Measurements from ENCODE around the gene STRIT1. TPM values are rescaled to one million over a fixed set of nuclear protein-coding genes. Genes with fewer than 3 reads are reported as not detected.

STRIT1 gene
- total RNA-seq, 3 donors from 2014 or later (not counting 1 experiment from before 2014, with no cell fraction given) = not detected

DNA sequence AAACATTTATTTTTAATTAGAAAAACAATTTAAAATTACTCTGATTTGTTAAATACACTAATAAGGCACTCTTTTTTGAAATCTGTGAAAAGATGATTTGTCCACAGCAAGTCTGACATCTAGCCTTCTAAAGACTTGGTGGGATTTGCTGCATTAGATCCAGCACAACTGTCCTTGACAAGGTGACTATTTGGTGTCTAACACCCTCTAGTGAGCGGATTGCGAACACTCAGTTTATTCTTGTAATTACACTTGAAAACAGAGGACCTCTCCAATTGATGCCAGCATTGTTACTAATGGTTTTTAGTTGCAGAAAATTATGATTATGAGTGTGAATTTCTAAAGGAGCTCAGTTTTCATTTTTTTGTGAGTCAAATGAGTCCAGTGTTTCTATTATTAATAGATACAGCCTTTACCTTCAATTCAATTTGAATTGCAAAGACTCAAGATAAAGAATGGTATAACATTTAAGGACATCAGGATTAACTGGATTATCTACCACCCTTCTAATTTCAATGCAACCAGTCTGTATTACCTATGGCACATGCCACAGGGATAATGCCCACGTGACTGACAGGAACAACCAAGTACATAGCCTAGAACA lies 29.7 kb upstream of the STRIT1 start:
- no peaks in the 10 kb centered on the region for H3K9me3 Mint-ChIP-seq
- no peak overlapping the region for H3K4me3 Mint-ChIP-seq
- TF ChIP-seq, protein P1, sequence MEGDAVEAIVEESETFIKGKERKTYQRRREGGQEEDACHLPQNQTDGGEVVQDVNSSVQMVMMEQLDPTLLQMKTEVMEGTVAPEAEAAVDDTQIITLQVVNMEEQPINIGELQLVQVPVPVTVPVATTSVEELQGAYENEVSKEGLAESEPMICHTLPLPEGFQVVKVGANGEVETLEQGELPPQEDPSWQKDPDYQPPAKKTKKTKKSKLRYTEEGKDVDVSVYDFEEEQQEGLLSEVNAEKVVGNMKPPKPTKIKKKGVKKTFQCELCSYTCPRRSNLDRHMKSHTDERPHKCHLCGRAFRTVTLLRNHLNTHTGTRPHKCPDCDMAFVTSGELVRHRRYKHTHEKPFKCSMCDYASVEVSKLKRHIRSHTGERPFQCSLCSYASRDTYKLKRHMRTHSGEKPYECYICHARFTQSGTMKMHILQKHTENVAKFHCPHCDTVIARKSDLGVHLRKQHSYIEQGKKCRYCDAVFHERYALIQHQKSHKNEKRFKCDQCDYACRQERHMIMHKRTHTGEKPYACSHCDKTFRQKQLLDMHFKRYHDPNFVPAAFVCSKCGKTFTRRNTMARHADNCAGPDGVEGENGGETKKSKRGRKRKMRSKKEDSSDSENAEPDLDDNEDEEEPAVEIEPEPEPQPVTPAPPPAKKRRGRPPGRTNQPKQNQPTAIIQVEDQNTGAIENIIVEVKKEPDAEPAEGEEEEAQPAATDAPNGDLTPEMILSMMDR (IDR thresholded peaks at IDR 0.05) = peak; percentile 13
- DNase-seq = peak in 1 of 2 donors; percentile 48
- no peaks in the 10 kb centered on the region for H3K27me3 Mint-ChIP-seq (ENCODE audit: low read depth in 2 of 2)
- Histone ChIP-seq H3K27me3 (ENCODE audit: control insufficient read depth, insufficient read depth, low read length) (no peaks in the 10 kb centered on the region), H3K4me1 (ENCODE audit: control insufficient read depth, insufficient read depth, low read length) (no peaks in the 10 kb centered on the region), H3K36me3 (ENCODE audit: control insufficient read depth, insufficient read depth, low read length) (no peaks in the 10 kb centered on the region), H3K4me3 (ENCODE audit: low read length) (no peak overlapping the region), H3K27ac (ENCODE audit: low read length) (no peak overlapping the region), H3K9me3 (ENCODE audit: control insufficient read depth, insufficient read depth, low read length) (no peaks in the 10 kb centered on the region)
- intact Hi-C loops (cut with micrococcal nuclease) = loop anchor here (10.0 kb wide), 1 partner anchor 988 kb away; no protein-coding TSS in a partner anchor
- no peaks in the 10 kb centered on the region for H3K36me3 Mint-ChIP-seq
- WGBS (ENCODE audit: insufficient coverage) = 19% methylated on average over 3 of the region's 3 CpGs
- H3K4me1 Mint-ChIP-seq = no peaks in the 10 kb centered on the region
- ATAC-seq = no peak
- H3K27ac Mint-ChIP-seq = no peak overlapping the region

DNA sequence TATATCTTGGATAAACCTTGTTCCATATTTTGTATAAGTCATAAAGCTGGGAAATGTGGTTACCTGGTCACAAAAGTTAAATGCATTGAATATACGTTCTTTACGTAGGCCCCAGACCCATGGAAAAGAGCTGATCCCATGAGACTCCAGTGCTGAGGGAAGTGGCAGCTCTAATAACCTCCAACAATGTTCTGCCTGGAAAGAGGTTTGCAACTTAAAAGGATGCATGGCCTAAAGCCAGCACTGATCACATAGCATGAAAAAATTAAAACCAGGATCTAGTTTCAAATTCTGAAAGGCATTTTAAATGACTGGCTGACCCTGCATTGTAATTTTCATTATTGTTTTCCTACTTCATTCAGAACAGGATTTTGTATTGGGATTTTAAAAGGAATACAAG lies 27.9 kb upstream of the STRIT1 start:
- Mint-ChIP-seq H3K27ac (no peak overlapping the region), H3K4me3 (no peak overlapping the region), H3K36me3 (no peaks in the 10 kb centered on the region), H3K27me3 (ENCODE audit: low read depth in 2 of 2) (no peaks in the 10 kb centered on the region), H3K9me3 (no peaks in the 10 kb centered on the region), H3K4me1 (no peaks in the 10 kb centered on the region)
- H3K27ac ChIP-seq (ENCODE audit: low read length) = no peak overlapping the region
- H3K9me3 ChIP-seq (ENCODE audit: control insufficient read depth, insufficient read depth, low read length) = no peaks in the 10 kb centered on the region
- intact Hi-C loops (cut with micrococcal nuclease) = loop anchor here (10.0 kb wide), 1 partner anchor 987 kb away; no protein-coding TSS in a partner anchor
- DNase-seq (no peak), ATAC-seq (no peak)
- TF ChIP-seq, protein P1 (IDR thresholded peaks at IDR 0.05) = no peak
- H3K27me3 ChIP-seq (ENCODE audit: control insufficient read depth, insufficient read depth, low read length) = no peaks in the 10 kb centered on the region
- no peak overlapping the region for H3K4me3 ChIP-seq (ENCODE audit: low read length)
- no peaks in the 10 kb centered on the region for H3K4me1 ChIP-seq (ENCODE audit: control insufficient read depth, insufficient read depth, low read length)
- 89% methylated on average over 2 of the region's 2 CpGs for WGBS (ENCODE audit: insufficient coverage)
- no peaks in the 10 kb centered on the region for H3K36me3 ChIP-seq (ENCODE audit: control insufficient read depth, insufficient read depth, low read length)

DNA sequence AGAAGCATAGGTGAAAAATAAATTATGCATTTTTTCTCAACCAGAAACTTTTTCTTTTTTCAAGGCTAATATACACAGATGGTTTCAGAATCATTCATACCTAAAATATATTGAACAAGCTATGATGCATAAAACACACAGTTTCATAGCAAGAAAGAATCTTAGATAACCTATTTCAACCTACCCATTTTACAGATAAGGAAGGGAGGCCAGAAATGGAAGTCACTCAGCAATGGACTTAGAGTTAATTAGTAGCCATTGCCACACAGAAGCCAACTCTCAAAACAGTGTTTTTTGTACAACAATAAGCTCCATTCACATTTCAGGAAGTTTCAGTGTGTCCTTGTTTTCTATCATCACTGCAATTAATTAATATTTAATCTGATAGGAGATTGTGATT lies 27.5 kb upstream of the STRIT1 start:
- ATAC-seq = no peak
- Mint-ChIP-seq H3K4me3 (no peak overlapping the region), H3K36me3 (no peaks in the 10 kb centered on the region), H3K4me1 (no peaks in the 10 kb centered on the region), H3K9me3 (no peaks in the 10 kb centered on the region), H3K27ac (no peak overlapping the region), H3K27me3 (ENCODE audit: low read depth in 2 of 2) (no peaks in the 10 kb centered on the region)
- H3K27ac ChIP-seq (ENCODE audit: low read length) = no peak overlapping the region
- no peak overlapping the region for H3K4me3 ChIP-seq (ENCODE audit: low read length)
- no peaks in the 10 kb centered on the region for H3K9me3 ChIP-seq (ENCODE audit: control insufficient read depth, insufficient read depth, low read length)
- no peaks in the 10 kb centered on the region for H3K4me1 ChIP-seq (ENCODE audit: control insufficient read depth, insufficient read depth, low read length)
- H3K27me3 ChIP-seq (ENCODE audit: control insufficient read depth, insufficient read depth, low read length) = no peaks in the 10 kb centered on the region
- TF ChIP-seq, protein P1 (IDR thresholded peaks at IDR 0.05) = no peak
- intact Hi-C loops (cut with micrococcal nuclease) = loop anchor here (10.0 kb wide), 1 partner anchor 986 kb away; no protein-coding TSS in a partner anchor
- no peaks in the 10 kb centered on the region for H3K36me3 ChIP-seq (ENCODE audit: control insufficient read depth, insufficient read depth, low read length)
- DNase-seq = no peak

DNA sequence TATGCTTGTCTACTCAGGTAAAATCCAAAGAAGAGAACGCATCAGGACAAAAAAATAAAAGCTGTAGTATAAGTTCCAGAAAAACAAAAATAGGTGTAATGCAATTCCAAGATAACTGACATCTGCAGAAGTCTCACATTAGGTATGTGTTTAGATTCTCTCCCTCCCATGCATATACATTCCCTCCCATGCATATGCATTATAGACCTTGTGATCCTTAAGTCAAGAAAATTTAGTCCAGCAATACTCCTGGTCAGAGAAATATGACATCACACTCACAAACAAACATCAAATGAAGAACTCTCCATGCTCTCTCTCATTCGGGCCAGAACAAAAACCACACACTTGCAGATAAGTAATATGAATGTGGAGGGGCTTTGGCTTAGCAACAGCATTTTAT lies 25.3 kb upstream of the STRIT1 start:
- H3K27me3 Mint-ChIP-seq (ENCODE audit: low read depth in 2 of 2) = no peaks in the 10 kb centered on the region
- H3K27ac ChIP-seq (ENCODE audit: low read length) = no peak overlapping the region
- H3K36me3 ChIP-seq (ENCODE audit: control insufficient read depth, insufficient read depth, low read length) = no peaks in the 10 kb centered on the region
- H3K4me3 Mint-ChIP-seq = no peak overlapping the region
- no peaks in the 10 kb centered on the region for H3K36me3 Mint-ChIP-seq
- DNase-seq = no peak
- H3K9me3 Mint-ChIP-seq = no peaks in the 10 kb centered on the region
- ATAC-seq = no peak
- H3K9me3 ChIP-seq (ENCODE audit: control insufficient read depth, insufficient read depth, low read length) = no peaks in the 10 kb centered on the region
- 100% methylated on average over 1 of the region's 2 CpGs for WGBS (ENCODE audit: insufficient coverage)
- TF ChIP-seq, protein P1 (IDR thresholded peaks at IDR 0.05) = no peak
- no peaks in the 10 kb centered on the region for H3K4me1 ChIP-seq (ENCODE audit: control insufficient read depth, insufficient read depth, low read length)
- no peaks in the 10 kb centered on the region for H3K27me3 ChIP-seq (ENCODE audit: control insufficient read depth, insufficient read depth, low read length)
- no peak overlapping the region for H3K4me3 ChIP-seq (ENCODE audit: low read length)
- H3K27ac Mint-ChIP-seq = no peak overlapping the region
- no peaks in the 10 kb centered on the region for H3K4me1 Mint-ChIP-seq
- intact Hi-C loops (cut with micrococcal nuclease) = no loop called here
